ENCODE results near the gene ANO10. TPM values are rescaled to one million over a fixed set of nuclear protein-coding genes. Genes with fewer than 3 reads are reported as not detected.

Gene ANO10
- total RNA-seq, 1 experiment from 2014 or later, result 15.0 TPM

- DNase-seq (ENCODE audit: unreplicated experiment), result no peak
- Mint-ChIP-seq H3K36me3 (ENCODE audit: insufficient read depth, unreplicated experiment) (no peaks in the 10 kb centered on the region), H3K4me1 (ENCODE audit: insufficient read depth, unreplicated experiment) (no peaks in the 10 kb centered on the region), H3K9me3 (ENCODE audit: unreplicated experiment) (no peaks in the 10 kb centered on the region), H3K4me3 (ENCODE audit: unreplicated experiment) (no peak overlapping the region), H3K27ac (ENCODE audit: low read depth, unreplicated experiment) (no peak overlapping the region), H3K27me3 (ENCODE audit: insufficient read depth, unreplicated experiment) (no peaks in the 10 kb centered on the region)
- TF ChIP-seq CTCF (IDR thresholded peaks at IDR 0.05; ENCODE audit: unreplicated experiment), result no peak
- BruUV-seq (replicated peaks), result no TSS peak
- POLR2A ChIA-PET, result no interaction called here
- CTCF ChIA-PET, result no interaction called here
- intact Hi-C loops (cut with micrococcal nuclease), result no loop called here
Observed at GRCh38 chr3:43415088-43415487, 206.7 kb downstream of the ANO10 start.

DNA sequence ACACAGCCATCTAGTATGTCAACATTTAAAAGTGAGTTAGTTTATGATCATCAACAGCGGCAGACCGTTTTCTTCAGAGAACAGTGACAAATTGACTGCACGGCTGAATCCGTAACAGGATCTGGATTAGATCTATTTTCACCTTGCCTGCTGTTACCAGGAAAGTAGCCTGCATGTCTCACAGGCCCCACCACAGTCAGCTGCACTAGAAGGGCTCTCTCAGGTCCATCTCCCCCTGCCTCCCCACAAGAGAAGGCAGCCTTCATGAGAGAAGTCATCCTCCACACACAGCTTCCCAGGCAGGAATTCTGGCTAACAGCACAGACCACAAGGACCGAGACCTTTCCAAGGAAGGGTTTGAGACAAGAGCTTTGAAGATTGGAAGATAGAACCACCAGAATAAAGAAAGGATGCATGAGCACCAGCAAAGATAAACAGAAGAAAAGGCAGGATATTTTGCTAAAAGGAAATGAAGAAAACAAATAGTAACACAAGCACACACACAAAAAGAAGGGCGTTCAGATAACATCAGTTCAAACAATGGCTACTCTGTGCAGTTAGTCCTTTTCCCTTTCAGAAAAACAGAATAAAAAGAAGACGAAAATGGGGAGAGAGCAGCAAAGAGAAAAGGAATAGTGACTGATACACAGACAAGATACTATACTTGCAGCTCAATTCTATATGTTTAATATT is 208.0 kb downstream of the ANO10 start:
- Mint-ChIP-seq H3K4me3 (ENCODE audit: unreplicated experiment) (no peak overlapping the region), H3K36me3 (ENCODE audit: insufficient read depth, unreplicated experiment) (no peaks in the 10 kb centered on the region), H3K4me1 (ENCODE audit: insufficient read depth, unreplicated experiment) (no peaks in the 10 kb centered on the region), H3K9me3 (ENCODE audit: unreplicated experiment) (no peaks in the 10 kb centered on the region), H3K27me3 (ENCODE audit: insufficient read depth, unreplicated experiment) (no peaks in the 10 kb centered on the region), H3K27ac (ENCODE audit: low read depth, unreplicated experiment) (no peak overlapping the region)
- TF ChIP-seq CTCF (IDR thresholded peaks at IDR 0.05; ENCODE audit: unreplicated experiment), result no peak
- no peak for DNase-seq (ENCODE audit: unreplicated experiment)
- CTCF ChIA-PET, result no interaction called here
- no TSS peak for BruUV-seq (replicated peaks)
- intact Hi-C loops (cut with micrococcal nuclease), result no loop called here
- POLR2A ChIA-PET, result interaction anchor here (0.6 kb wide), 1 partner anchor 380 kb away, joined by 3 read pairs; no protein-coding TSS in a partner anchor

GRCh38 chr3:43411429-43411828 is 210.4 kb downstream of the ANO10 start:
- H3K9me3 Mint-ChIP-seq (ENCODE audit: unreplicated experiment), result no peaks in the 10 kb centered on the region
- POLR2A ChIA-PET, result interaction anchor here (0.5 kb wide), 1 partner anchor 11 kb away, joined by 3 read pairs; no protein-coding TSS in a partner anchor

DNA sequence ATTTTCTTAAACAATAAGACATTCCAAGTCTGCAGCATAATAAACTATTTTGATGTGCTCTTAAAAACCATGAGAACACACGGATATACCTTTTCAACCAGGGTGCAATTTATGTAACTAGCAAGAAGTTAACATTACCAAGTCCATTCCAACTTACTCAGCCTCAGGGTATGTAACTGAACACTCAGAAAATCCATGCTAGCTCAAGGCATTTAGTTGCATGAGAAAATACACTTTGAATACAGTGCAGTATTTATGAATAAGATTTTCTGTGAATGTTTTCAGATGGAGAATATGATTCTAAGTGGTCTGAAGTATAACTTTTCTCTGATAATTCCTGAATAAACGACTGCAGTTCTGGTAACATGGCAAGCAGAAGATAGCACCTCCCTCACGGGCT is 211.2 kb downstream of the ANO10 start:
- H3K4me1 Mint-ChIP-seq (ENCODE audit: insufficient read depth, unreplicated experiment), result no peaks in the 10 kb centered on the region
- no peak overlapping the region for H3K4me3 Mint-ChIP-seq (ENCODE audit: unreplicated experiment)
- no peaks in the 10 kb centered on the region for H3K9me3 Mint-ChIP-seq (ENCODE audit: unreplicated experiment)
- TF ChIP-seq CTCF (IDR thresholded peaks at IDR 0.05; ENCODE audit: unreplicated experiment), result no peak
- no peak for DNase-seq (ENCODE audit: unreplicated experiment)
- intact Hi-C loops (cut with micrococcal nuclease), result no loop called here
- H3K27me3 Mint-ChIP-seq (ENCODE audit: insufficient read depth, unreplicated experiment), result no peaks in the 10 kb centered on the region
- POLR2A ChIA-PET, result no interaction called here
- no peak overlapping the region for H3K27ac Mint-ChIP-seq (ENCODE audit: low read depth, unreplicated experiment)
- no peaks in the 10 kb centered on the region for H3K36me3 Mint-ChIP-seq (ENCODE audit: insufficient read depth, unreplicated experiment)
- CTCF ChIA-PET, result no interaction called here
- no TSS peak for BruUV-seq (replicated peaks)

More at GRCh38 chr3:43411429-43411828, 210.4 kb downstream of the ANO10 start:
- TF ChIP-seq CTCF (IDR thresholded peaks at IDR 0.05; ENCODE audit: unreplicated experiment), result no peak
- CTCF ChIA-PET, result interaction anchor here (0.5 to 1.1 kb wide), 4 partner anchors 10 to 867 kb away, joined by 3 to 4 read pairs (median 3); no protein-coding TSS in a partner anchor
- H3K36me3 Mint-ChIP-seq (ENCODE audit: insufficient read depth, unreplicated experiment), result no peaks in the 10 kb centered on the region
- no peak overlapping the region for H3K27ac Mint-ChIP-seq (ENCODE audit: low read depth, unreplicated experiment)
- BruUV-seq (replicated peaks), result no TSS peak
- no peak for DNase-seq (ENCODE audit: unreplicated experiment)
- intact Hi-C loops (cut with micrococcal nuclease), result no loop called here
- no peaks in the 10 kb centered on the region for H3K4me1 Mint-ChIP-seq (ENCODE audit: insufficient read depth, unreplicated experiment)
- no peak overlapping the region for H3K4me3 Mint-ChIP-seq (ENCODE audit: unreplicated experiment)
- no peaks in the 10 kb centered on the region for H3K27me3 Mint-ChIP-seq (ENCODE audit: insufficient read depth, unreplicated experiment)

All from MCF 10A (cell line).